ENCODE results near the gene EFHC1.

GRCh38 chr6:52523378-52524142 is 103.4 kb downstream of the EFHC1 start:
- no peak for TF ChIP-seq CTCF (IDR thresholded peaks at IDR 0.05)
- no peak for TF ChIP-seq POLR2A (IDR thresholded peaks at IDR 0.05)
- no peak for TF ChIP-seq POLR2AphosphoS5 (IDR thresholded peaks at IDR 0.05)
- TF ChIP-seq EP300 (IDR thresholded peaks at IDR 0.05): no peak
